ENCODE measurements around the gene TUT7.

GRCh38 chr9:86333651-86334050, 20.6 kb downstream of the TUT7 start:
- no peak for TF ChIP-seq CTCF (IDR thresholded peaks at IDR 0.05)
- no peak for TF ChIP-seq POLR2A (IDR thresholded peaks at IDR 0.05)

All from adrenal gland (tissue), 5 donors.